ENCODE results near the gene LRRC37A.
"Not testable (repeated sequence)": the region's sequence is repeated elsewhere in the genome, so short reads cannot be mapped to it uniquely, and the experiment has no call there.

Gene LRRC37A

GRCh38 chr17:46294831-46295230 lies at the start of gene LRRC37A:
LRRC37A (plus strand) TSS chr17:46295131; CDS start chr17:46295134, 3 bp downstream.
- not testable (repeated sequence) for DNase-seq

- not testable (repeated sequence) for DNase-seq
Observed at GRCh38 chr17:46249153-46249552, 45.8 kb upstream of the LRRC37A start.

- not testable (repeated sequence) for DNase-seq
Observed at GRCh38 chr17:46252804-46253203, 42.1 kb upstream of the LRRC37A start.

- DNase-seq: peak; percentile 90
Observed at GRCh38 chr17:46253722-46254121, 41.2 kb upstream of the LRRC37A start.

- not testable (repeated sequence) for DNase-seq
Observed at GRCh38 chr17:46254215-46254614, 40.7 kb upstream of the LRRC37A start.

GRCh38 chr17:46256369-46256768 lies 38.6 kb upstream of the LRRC37A start:
- DNase-seq: not testable (repeated sequence)

GRCh38 chr17:46259845-46260661 lies 34.9 kb upstream of the LRRC37A start:
- peak; percentile 77 for DNase-seq

GRCh38 chr17:46262271-46262670 lies 32.7 kb upstream of the LRRC37A start:
- no peak for DNase-seq

- no peak for DNase-seq
Observed at GRCh38 chr17:46264456-46265198, 30.3 kb upstream of the LRRC37A start.

- not testable (repeated sequence) for DNase-seq
Observed at GRCh38 chr17:46266063-46266655, 28.8 kb upstream of the LRRC37A start.

- DNase-seq: peak; percentile 75
Observed at GRCh38 chr17:46266656-46267544, 28.0 kb upstream of the LRRC37A start.

GRCh38 chr17:46270032-46270431 lies 24.9 kb upstream of the LRRC37A start:
- DNase-seq: no peak

- no peak for DNase-seq
Observed at GRCh38 chr17:46273541-46274236, 21.2 kb upstream of the LRRC37A start.

GRCh38 chr17:46274238-46274637 lies 20.7 kb upstream of the LRRC37A start:
- no peak for DNase-seq

- DNase-seq: peak; percentile 89
Observed at GRCh38 chr17:46276728-46277479, 18.0 kb upstream of the LRRC37A start.

- not testable (repeated sequence) for DNase-seq
Observed at GRCh38 chr17:46281336-46281735, 13.6 kb upstream of the LRRC37A start.

- not testable (repeated sequence) for DNase-seq
Observed at GRCh38 chr17:46282635-46283034, 12.3 kb upstream of the LRRC37A start.

GRCh38 chr17:46284467-46284866 lies 10.5 kb upstream of the LRRC37A start:
- not testable (repeated sequence) for DNase-seq

GRCh38 chr17:46285500-46285899 lies 9.4 kb upstream of the LRRC37A start:
- not testable (repeated sequence) for DNase-seq

- DNase-seq: peak; percentile 96
Observed at GRCh38 chr17:46286764-46287221, 8.1 kb upstream of the LRRC37A start.

GRCh38 chr17:46287587-46287986 lies 7.3 kb upstream of the LRRC37A start:
- not testable (repeated sequence) for DNase-seq
